MM.1S (cell line): ENCODE data around the gene IFT27.

ENCODE experiments used
- EZH2 ChIP-seq: fragments of 300-600 bp; sonication (generic); optimal IDR thresholded peaks from 2 replicates; pipeline ENCODE3; 2017; ENCODE audit warnings: low read depth, mild to moderate bottlenecking, antibody characterized with exemption, low read length, mixed read lengths
- EZH2phosphoT487 ChIP-seq: fragments of 300-600 bp; sonication (generic); IDR thresholded peaks from 2 replicates; pipeline ENCODE4 v1.6.1; 2018; ENCODE audit warnings: antibody characterized with exemption, low read length
- TF ChIP-seq, protein P1 (sequence below): fragments of 300-600 bp; sonication (generic); IDR thresholded peaks from 2 replicates; pipeline ENCODE4 v1.5.1; 2016; ENCODE audit warnings: antibody characterized with exemption, low read length, mixed read lengths

GRCh38 chr22:36759481-36760159 is 16.3 kb downstream of the IFT27 start:
- TF ChIP-seq, protein P1, sequence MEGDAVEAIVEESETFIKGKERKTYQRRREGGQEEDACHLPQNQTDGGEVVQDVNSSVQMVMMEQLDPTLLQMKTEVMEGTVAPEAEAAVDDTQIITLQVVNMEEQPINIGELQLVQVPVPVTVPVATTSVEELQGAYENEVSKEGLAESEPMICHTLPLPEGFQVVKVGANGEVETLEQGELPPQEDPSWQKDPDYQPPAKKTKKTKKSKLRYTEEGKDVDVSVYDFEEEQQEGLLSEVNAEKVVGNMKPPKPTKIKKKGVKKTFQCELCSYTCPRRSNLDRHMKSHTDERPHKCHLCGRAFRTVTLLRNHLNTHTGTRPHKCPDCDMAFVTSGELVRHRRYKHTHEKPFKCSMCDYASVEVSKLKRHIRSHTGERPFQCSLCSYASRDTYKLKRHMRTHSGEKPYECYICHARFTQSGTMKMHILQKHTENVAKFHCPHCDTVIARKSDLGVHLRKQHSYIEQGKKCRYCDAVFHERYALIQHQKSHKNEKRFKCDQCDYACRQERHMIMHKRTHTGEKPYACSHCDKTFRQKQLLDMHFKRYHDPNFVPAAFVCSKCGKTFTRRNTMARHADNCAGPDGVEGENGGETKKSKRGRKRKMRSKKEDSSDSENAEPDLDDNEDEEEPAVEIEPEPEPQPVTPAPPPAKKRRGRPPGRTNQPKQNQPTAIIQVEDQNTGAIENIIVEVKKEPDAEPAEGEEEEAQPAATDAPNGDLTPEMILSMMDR = no peak
- TF ChIP-seq EZH2 (no peak), EZH2phosphoT487 (no peak)
